PC-3 (cell line): ENCODE measurements around the gene SLC45A1. TPM values are rescaled to one million over a fixed set of nuclear protein-coding genes. Genes with fewer than 3 reads are reported as not detected.

ENCODE experiments used
- ATAC-seq: fragments of 200-7000 bp; cut with Tn5 transposase; 2 replicates; pipeline ENCODE4 v1.9.1; 2020; ENCODE audit warnings: mild to moderate bottlenecking, moderate library complexity
- BruUV-seq: library from RNA; stranded (reverse); fragments of 400-500 nt; replicated peaks from 2 replicates; lab custom pipeline; 2021; lab: Mats Ljungman, UMichigan
- CTCF ChIA-PET: fragments of 300-600 bp; sonication (Branson Sonifier 250); formaldehyde crosslinking; loops from one replicate; lab custom pipeline; 2022; ENCODE audit warnings: antibody characterized with exemption; lab: Charles Lee
- POLR2A ChIA-PET: fragments of 300-600 bp; sonication (Branson Sonifier 250); formaldehyde crosslinking; loops from one replicate; lab custom pipeline; 2022; ENCODE audit warnings: antibody characterized with exemption; ENCODE audit not compliant: unreplicated experiment; lab: Charles Lee
- DNase-seq: peaks from one replicate; pipeline ENCODE4 v3.0.0-alpha.2; 2015
- H2AFZ ChIP-seq: fragments of 300-600 bp; sonication (generic); 2 replicates; pipeline ENCODE4 v1.6.0; 2016; ENCODE audit warnings: antibody characterized with exemption, low read length
- H3F3A ChIP-seq: fragments of 300-600 bp; sonication (generic); one replicate; pipeline ENCODE4 v1.6.0; 2017; ENCODE audit warnings: antibody characterized with exemption, low read length, control low read depth, mild to moderate bottlenecking; ENCODE audit not compliant: unreplicated experiment
- H3K27ac ChIP-seq: fragments of 300-600 bp; sonication (generic); 2 replicates; pipeline ENCODE4 v1.5.1; 2016; ENCODE audit warnings: mild to moderate bottlenecking, low read length
- H3K27me3 ChIP-seq: fragments of 300-600 bp; sonication (generic); 2 replicates; pipeline ENCODE4 v1.6.1; 2016; ENCODE audit warnings: low read length, mixed read lengths
- H3K36me3 ChIP-seq: fragments of 300-600 bp; sonication (generic); 2 replicates; pipeline ENCODE4 v1.6.1; 2016; ENCODE audit warnings: low read depth, mixed run types, low read length, mixed read lengths
- H3K4me1 ChIP-seq: fragments of 300-600 bp; sonication (generic); 2 replicates; pipeline ENCODE4 v1.5.1; 2016; ENCODE audit warnings: low read length; ENCODE audit not compliant: insufficient read depth
- H3K4me2 ChIP-seq: fragments of 300-600 bp; sonication (generic); 2 replicates; pipeline ENCODE4 v1.6.0; 2016; ENCODE audit warnings: low read length
- H3K4me3 ChIP-seq: fragments of 300-600 bp; sonication (generic); 2 replicates; pipeline ENCODE4 v1.5.1; 2016; ENCODE audit warnings: mild to moderate bottlenecking, low read length, mixed read lengths
- H3K79me2 ChIP-seq: fragments of 300-600 bp; sonication (generic); 2 replicates; pipeline ENCODE4 v1.6.1; 2017; ENCODE audit warnings: low read length, mixed read lengths
- H3K9ac ChIP-seq: fragments of 300-600 bp; sonication (generic); 2 replicates; pipeline ENCODE4 v1.6.0; 2016; ENCODE audit warnings: mild to moderate bottlenecking, low read length
- H3K9me2 ChIP-seq: fragments of 300-600 bp; sonication (generic); replicated peaks from 2 replicates; pipeline ENCODE4 v1.6.1; 2016; ENCODE audit warnings: mixed run types, low read length, mixed read lengths
- H3K9me3 ChIP-seq: fragments of 300-600 bp; sonication (generic); 2 replicates; pipeline ENCODE4 v1.6.1; 2016; ENCODE audit warnings: low read length, mixed read lengths
- H4K20me1 ChIP-seq: fragments of 300-600 bp; sonication (generic); 2 replicates; pipeline ENCODE4 v1.6.1; 2016; ENCODE audit warnings: low read length, mixed read lengths
- EZH2 ChIP-seq: fragments of 300-600 bp; sonication (generic); IDR thresholded peaks from one replicate; pipeline ENCODE4 v1.6.1; 2017; ENCODE audit warnings: antibody characterized with exemption, mild to moderate bottlenecking, low read length; ENCODE audit not compliant: unreplicated experiment
- EZH2phosphoT487 ChIP-seq: fragments of 300-600 bp; sonication (generic); IDR thresholded peaks from 2 replicates; pipeline ENCODE4 v1.6.1; 2018; ENCODE audit warnings: mild to moderate bottlenecking, antibody characterized with exemption, low read length, borderline replicate concordance
- intact Hi-C: fragments of 100-400 bp; cut with micrococcal nuclease; formaldehyde crosslinking; loops from 2 replicates; pipeline ENCODE4 v1.9.0; 2023
- total RNA-seq: library from RNA; depleted of rRNA; stranded (reverse); fragments of >200 nt; gene quantifications from 2 replicates; pipeline ENCODE4 v1.2.3, GENCODE V29; 2014
- TF ChIP-seq, protein P1 (sequence below): fragments of 300-600 bp; sonication (generic); conservative IDR thresholded peaks from 2 replicates; pipeline ENCODE4 v1.5.1; 2017; ENCODE audit warnings: antibody characterized with exemption, low read depth, mild to moderate bottlenecking, low read length

SLC45A1 gene
- total RNA-seq, 1 experiment from 2014 or later: 0.62 TPM

DNA sequence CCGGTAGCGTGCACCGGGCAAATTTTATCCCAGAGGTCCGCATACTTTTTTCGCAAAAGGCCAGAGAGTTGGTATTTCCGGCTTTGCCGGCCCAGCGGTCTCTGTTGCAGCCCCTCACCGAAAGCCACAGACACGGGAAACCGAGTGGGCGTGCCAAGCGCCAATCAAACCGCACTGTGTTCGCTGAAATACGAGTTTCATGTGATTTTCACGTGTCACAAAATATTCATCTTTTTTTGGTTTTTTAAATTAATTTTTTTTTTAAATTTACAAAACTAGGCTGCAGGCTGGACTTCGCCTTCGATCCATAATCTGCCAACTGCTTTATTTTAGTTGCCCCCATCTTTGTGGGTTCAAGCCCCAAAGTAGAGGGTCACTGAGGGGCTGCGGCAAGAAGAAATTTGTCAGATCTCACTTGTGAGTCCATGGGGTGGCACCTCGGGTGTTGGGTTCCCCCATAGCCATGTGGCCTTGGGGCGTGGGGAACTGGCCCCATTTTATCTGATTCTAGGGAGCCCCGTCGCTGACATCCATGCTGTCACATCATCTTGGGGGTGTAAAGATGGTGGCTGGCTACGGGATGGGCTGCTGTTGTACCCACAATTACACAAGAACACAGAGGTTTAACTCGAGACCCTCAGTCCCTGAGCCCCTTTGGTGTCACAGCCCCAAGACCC is 20.8 kb downstream of the SLC45A1 start:
- DNase-seq (no peak), ATAC-seq (no peak)
- H4K20me1 ChIP-seq: no peaks in the 10 kb centered on the region
- H3K4me3 ChIP-seq: no peak overlapping the region
- no peak overlapping the region for H2AFZ ChIP-seq
- H3K4me2 ChIP-seq: no peak overlapping the region
- peaks cover 9% of the 10 kb centered on the region for H3K4me1 ChIP-seq
- POLR2A ChIA-PET: interaction anchor here (0.5 kb wide), 1 partner anchor 1985 kb away, joined by 7 read pairs; no protein-coding TSS in a partner anchor
- H3K9me2 ChIP-seq: no peaks in the 10 kb centered on the region
- TF ChIP-seq, protein P1, sequence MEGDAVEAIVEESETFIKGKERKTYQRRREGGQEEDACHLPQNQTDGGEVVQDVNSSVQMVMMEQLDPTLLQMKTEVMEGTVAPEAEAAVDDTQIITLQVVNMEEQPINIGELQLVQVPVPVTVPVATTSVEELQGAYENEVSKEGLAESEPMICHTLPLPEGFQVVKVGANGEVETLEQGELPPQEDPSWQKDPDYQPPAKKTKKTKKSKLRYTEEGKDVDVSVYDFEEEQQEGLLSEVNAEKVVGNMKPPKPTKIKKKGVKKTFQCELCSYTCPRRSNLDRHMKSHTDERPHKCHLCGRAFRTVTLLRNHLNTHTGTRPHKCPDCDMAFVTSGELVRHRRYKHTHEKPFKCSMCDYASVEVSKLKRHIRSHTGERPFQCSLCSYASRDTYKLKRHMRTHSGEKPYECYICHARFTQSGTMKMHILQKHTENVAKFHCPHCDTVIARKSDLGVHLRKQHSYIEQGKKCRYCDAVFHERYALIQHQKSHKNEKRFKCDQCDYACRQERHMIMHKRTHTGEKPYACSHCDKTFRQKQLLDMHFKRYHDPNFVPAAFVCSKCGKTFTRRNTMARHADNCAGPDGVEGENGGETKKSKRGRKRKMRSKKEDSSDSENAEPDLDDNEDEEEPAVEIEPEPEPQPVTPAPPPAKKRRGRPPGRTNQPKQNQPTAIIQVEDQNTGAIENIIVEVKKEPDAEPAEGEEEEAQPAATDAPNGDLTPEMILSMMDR: no peak
- TF ChIP-seq EZH2 (no peak), EZH2phosphoT487 (no peak)
- BruUV-seq: no TSS peak
- CTCF ChIA-PET: no interaction called here
- H3K27ac ChIP-seq: no peak overlapping the region
- H3K36me3 ChIP-seq: no peaks in the 10 kb centered on the region
- no peak overlapping the region for H3K9ac ChIP-seq
- intact Hi-C loops: no loop called here
- no peaks in the 10 kb centered on the region for H3K79me2 ChIP-seq
- H3K27me3 ChIP-seq: no peaks in the 10 kb centered on the region
- no peaks in the 10 kb centered on the region for H3F3A ChIP-seq
- no peaks in the 10 kb centered on the region for H3K9me3 ChIP-seq

DNA sequence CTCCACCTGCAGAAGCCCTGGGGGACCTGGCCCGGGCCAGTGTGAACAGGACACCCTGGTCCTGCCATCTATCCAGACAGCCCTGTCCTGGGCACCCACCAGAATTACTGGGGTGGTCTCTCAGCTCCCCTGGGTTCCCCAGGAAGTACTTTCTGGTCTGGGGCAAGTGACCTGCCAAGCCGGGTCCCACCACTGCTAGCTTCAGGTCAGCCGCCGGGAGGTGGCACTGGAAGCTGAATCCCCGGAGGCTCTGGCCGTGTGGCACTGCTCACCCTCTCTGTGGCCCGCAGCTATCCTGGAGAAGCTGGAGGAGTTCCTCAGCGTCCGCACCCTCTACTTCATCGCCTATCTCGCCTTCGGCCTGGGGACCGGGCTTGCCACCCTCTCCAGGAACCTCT is 21.3 kb downstream of the SLC45A1 start:
- Histone ChIP-seq H3K36me3 (no peaks in the 10 kb centered on the region), H3K9me2 (no peaks in the 10 kb centered on the region), H3K4me2 (no peak overlapping the region), H3K9me3 (no peaks in the 10 kb centered on the region), H3K79me2 (no peaks in the 10 kb centered on the region), H3K9ac (no peak overlapping the region), H3K4me3 (no peak overlapping the region), H3K27me3 (no peaks in the 10 kb centered on the region), H3K27ac (no peak overlapping the region), H2AFZ (no peak overlapping the region), H3F3A (no peaks in the 10 kb centered on the region), H3K4me1 (peaks cover 14% of the 10 kb centered on the region), H4K20me1 (no peaks in the 10 kb centered on the region)
- TF ChIP-seq, protein P1: no peak
- TF ChIP-seq EZH2: no peak
- no peak for TF ChIP-seq EZH2phosphoT487
- DNase-seq: no peak
- ATAC-seq: no peak
- CTCF ChIA-PET: no interaction called here
- POLR2A ChIA-PET: interaction anchor here (0.5 kb wide), 1 partner anchor 1985 kb away, joined by 7 read pairs; no protein-coding TSS in a partner anchor
- BruUV-seq: no TSS peak
- intact Hi-C loops: no loop called here

DNA sequence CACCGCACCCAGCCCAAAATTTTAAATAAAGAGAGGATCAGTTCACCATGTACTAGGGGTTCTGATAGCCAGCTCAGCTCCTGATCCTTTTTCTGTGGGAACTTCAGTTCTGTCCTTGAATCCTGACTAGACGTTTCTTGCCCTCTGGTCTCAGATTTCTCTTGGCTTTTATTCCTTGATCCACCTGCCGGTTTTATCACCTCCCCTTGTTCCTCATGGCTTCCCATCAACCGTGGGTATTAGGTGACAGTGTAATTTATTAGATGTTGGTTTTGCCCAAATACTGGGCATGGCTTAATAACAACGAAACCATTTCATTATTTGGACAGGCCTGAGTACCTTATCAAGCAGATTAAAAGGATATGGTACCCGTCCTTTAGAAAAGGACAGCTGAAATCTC is 22.5 kb downstream of the SLC45A1 start:
- POLR2A ChIA-PET: no interaction called here
- no peak overlapping the region for H3K9ac ChIP-seq
- CTCF ChIA-PET: no interaction called here
- H3K36me3 ChIP-seq: no peaks in the 10 kb centered on the region
- intact Hi-C loops: no loop called here
- H3K27ac ChIP-seq: no peak overlapping the region
- H3F3A ChIP-seq: no peaks in the 10 kb centered on the region
- H3K9me3 ChIP-seq: no peaks in the 10 kb centered on the region
- no peaks in the 10 kb centered on the region for H3K9me2 ChIP-seq
- BruUV-seq: no TSS peak
- H3K4me2 ChIP-seq: no peak overlapping the region
- TF ChIP-seq EZH2phosphoT487 (no peak), EZH2 (no peak)
- TF ChIP-seq, protein P1: no peak
- H3K4me3 ChIP-seq: no peak overlapping the region
- no peak for DNase-seq
- H3K4me1 ChIP-seq: peaks cover 15% of the 10 kb centered on the region
- no peak for ATAC-seq
- H2AFZ ChIP-seq: no peak overlapping the region
- no peaks in the 10 kb centered on the region for H4K20me1 ChIP-seq
- no peaks in the 10 kb centered on the region for H3K27me3 ChIP-seq
- no peaks in the 10 kb centered on the region for H3K79me2 ChIP-seq
